ENCODE data around the gene PACSIN1. TPM values are rescaled to one million over a fixed set of nuclear protein-coding genes. Genes with fewer than 3 reads are reported as not detected.

The PACSIN1 gene
- total RNA-seq, 4 donors from 2014 or later: 0.08 to 0.42 (median 0.10) TPM; not detected in 1

GRCh38 chr6:34532230-34532629 is 66.4 kb downstream of the PACSIN1 start:
- DNase-seq (ENCODE audit: low spot score in 2 of 2): no peak
- H3K4me3 ChIP-seq (ENCODE audit: low read depth, poor library complexity, severe bottlenecking): no peak overlapping the region
- WGBS, 2 donors: 61 to 66% methylated on average over 15 of the region's 15 CpGs
- intact Hi-C loops (cut with DNase I; ENCODE audit: low total_unique reads): loop anchor here (10.0 kb wide), 1 partner anchor 73 kb away; no protein-coding TSS in a partner anchor
- TF ChIP-seq POLR2A (IDR thresholded peaks at IDR 0.05): no peak
- TF ChIP-seq CTCF (IDR thresholded peaks at IDR 0.05): no peak

- TF ChIP-seq POLR2A (IDR thresholded peaks at IDR 0.05) (no peak), CTCF (IDR thresholded peaks at IDR 0.05) (no peak)
- H3K4me3 ChIP-seq (ENCODE audit: low read depth, poor library complexity, severe bottlenecking): no peak overlapping the region
- no peak for DNase-seq (ENCODE audit: low spot score in 2 of 2)
- 87 to 93% methylated on average over 6 of the region's 6 CpGs for WGBS, 2 donors
- intact Hi-C loops (cut with DNase I; ENCODE audit: low total_unique reads): loop anchor here (10.0 kb wide), 1 partner anchor 71 kb away; no protein-coding TSS in a partner anchor
Observed at GRCh38 chr6:34534146-34534545, 68.3 kb downstream of the PACSIN1 start.

- TF ChIP-seq CTCF (IDR thresholded peaks at IDR 0.05) (no peak), POLR2A (IDR thresholded peaks at IDR 0.05) (no peak)
- 83 to 84% methylated on average over 13 to 15 of the region's 16 CpGs for WGBS, 2 donors
- H3K4me3 ChIP-seq (ENCODE audit: low read depth, poor library complexity, severe bottlenecking): no peak overlapping the region
- DNase-seq (ENCODE audit: low spot score in 2 of 2): no peak
- intact Hi-C loops (cut with DNase I; ENCODE audit: low total_unique reads): loop anchor here (10.0 kb wide), 1 partner anchor 70 kb away; no protein-coding TSS in a partner anchor
Observed at GRCh38 chr6:34534656-34535055, 68.8 kb downstream of the PACSIN1 start.

- WGBS, 2 donors: 92 to 100% methylated on average over 2 to 6 of the region's 6 CpGs
- TF ChIP-seq CTCF (IDR thresholded peaks at IDR 0.05) (no peak), POLR2A (IDR thresholded peaks at IDR 0.05) (no peak)
- DNase-seq (ENCODE audit: low spot score in 2 of 2): no peak
- H3K4me3 ChIP-seq (ENCODE audit: low read depth, poor library complexity, severe bottlenecking): no peak overlapping the region
- intact Hi-C loops (cut with DNase I; ENCODE audit: low total_unique reads): loop anchor here (10.0 kb wide), 1 partner anchor 70 kb away; no protein-coding TSS in a partner anchor
Observed at GRCh38 chr6:34535199-34535598, 69.3 kb downstream of the PACSIN1 start.

GRCh38 chr6:34535646-34536045 is 69.8 kb downstream of the PACSIN1 start:
- intact Hi-C loops (cut with DNase I; ENCODE audit: low total_unique reads): loop anchor here (10.0 kb wide), 1 partner anchor 69 kb away; no protein-coding TSS in a partner anchor
- no peak overlapping the region for H3K4me3 ChIP-seq (ENCODE audit: low read depth, poor library complexity, severe bottlenecking)
- DNase-seq (ENCODE audit: low spot score in 2 of 2): no peak
- 80% methylated on average over 10 to 11 of the region's 11 CpGs for WGBS, 2 donors
- no peak for TF ChIP-seq CTCF (IDR thresholded peaks at IDR 0.05)
- no peak for TF ChIP-seq POLR2A (IDR thresholded peaks at IDR 0.05)
